ENCODE results near the gene SMIM38. TPM values are rescaled to one million over a fixed set of nuclear protein-coding genes. Genes with fewer than 3 reads are reported as not detected.

SMIM38 gene
- total RNA-seq, 4 donors from 2014 or later, result 0.13 to 1.8 (median 0.98) TPM

GRCh38 chr11:69178819-69179482 lies 23.2 kb downstream of the SMIM38 start:
- 85 to 86% methylated on average over 8 to 9 of the region's 9 CpGs for WGBS, 2 donors
- H3K4me3 ChIP-seq (ENCODE audit: low read depth, poor library complexity, severe bottlenecking), result no peak overlapping the region
- intact Hi-C loops (cut with DNase I; ENCODE audit: low total_unique reads), result no loop called here
- no peak for TF ChIP-seq CTCF (IDR thresholded peaks at IDR 0.05)
- no peak for TF ChIP-seq POLR2A (IDR thresholded peaks at IDR 0.05)
- DNase-seq (ENCODE audit: low spot score in 2 of 2), result no peak

GRCh38 chr11:69180226-69180625 lies 24.5 kb downstream of the SMIM38 start:
- WGBS, 2 donors, result 73 to 79% methylated on average over 9 of the region's 9 CpGs

GRCh38 chr11:69180726-69181125 lies 25.0 kb downstream of the SMIM38 start:
- TF ChIP-seq CTCF (IDR thresholded peaks at IDR 0.05), result no peak
- TF ChIP-seq POLR2A (IDR thresholded peaks at IDR 0.05), result no peak
- 89% methylated on average over 3 of the region's 3 CpGs for WGBS, 2 donors
- intact Hi-C loops (cut with DNase I; ENCODE audit: low total_unique reads), result no loop called here
- no peak overlapping the region for H3K4me3 ChIP-seq (ENCODE audit: low read depth, poor library complexity, severe bottlenecking)
- no peak for DNase-seq (ENCODE audit: low spot score in 2 of 2)

More at GRCh38 chr11:69180226-69180625, 24.5 kb downstream of the SMIM38 start:
- intact Hi-C loops (cut with DNase I; ENCODE audit: low total_unique reads), result no loop called here
- TF ChIP-seq CTCF (IDR thresholded peaks at IDR 0.05) (no peak), POLR2A (IDR thresholded peaks at IDR 0.05) (no peak)
- no peak for DNase-seq (ENCODE audit: low spot score in 2 of 2)
- H3K4me3 ChIP-seq (ENCODE audit: low read depth, poor library complexity, severe bottlenecking), result no peak overlapping the region

- intact Hi-C loops (cut with DNase I; ENCODE audit: low total_unique reads), result no loop called here
- DNase-seq (ENCODE audit: low spot score in 2 of 2), result no peak
- H3K4me3 ChIP-seq (ENCODE audit: low read depth, poor library complexity, severe bottlenecking), result no peak overlapping the region
- 80 to 85% methylated on average over 8 of the region's 8 CpGs for WGBS, 2 donors
- no peak for TF ChIP-seq CTCF (IDR thresholded peaks at IDR 0.05)
- TF ChIP-seq POLR2A (IDR thresholded peaks at IDR 0.05), result no peak
Measured at GRCh38 chr11:69183613-69184012, 27.9 kb downstream of the SMIM38 start.

- TF ChIP-seq POLR2A (IDR thresholded peaks at IDR 0.05) (no peak), CTCF (IDR thresholded peaks at IDR 0.05) (no peak)
- intact Hi-C loops (cut with DNase I; ENCODE audit: low total_unique reads), result no loop called here
- no peak overlapping the region for H3K4me3 ChIP-seq (ENCODE audit: low read depth, poor library complexity, severe bottlenecking)
- WGBS, 2 donors, result 76 to 85% methylated on average over 17 of the region's 17 CpGs
- DNase-seq (ENCODE audit: low spot score in 2 of 2), result no peak
Measured at GRCh38 chr11:69186316-69187260, 30.9 kb downstream of the SMIM38 start.

Measured in lower leg skin (tissue), 4 donors.